Measurements from ENCODE around the gene YIPF7.

DNA sequence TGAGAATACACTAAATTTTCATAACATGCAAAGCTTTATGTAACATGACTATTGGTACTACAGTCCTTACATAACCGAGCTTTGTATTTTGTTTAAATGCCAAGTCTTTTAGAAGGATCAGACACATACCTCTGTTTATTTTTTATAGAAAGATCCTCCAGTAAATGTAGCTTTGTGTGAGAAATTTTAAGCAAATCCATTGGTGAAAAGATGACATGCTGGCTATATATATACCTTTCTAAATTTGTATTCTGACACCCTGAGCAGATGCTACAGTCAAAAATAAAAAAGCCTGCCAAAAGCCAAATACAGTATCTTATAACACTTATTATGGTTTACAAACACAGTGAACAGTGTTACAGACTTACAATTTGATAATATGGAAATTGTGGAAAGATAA, at the start of gene YIPF7:
- no peak for TF ChIP-seq POLR2A (IDR thresholded peaks at IDR 0.05; ENCODE audit: extremely low read depth, insufficient read length)
- TF ChIP-seq, protein P1, sequence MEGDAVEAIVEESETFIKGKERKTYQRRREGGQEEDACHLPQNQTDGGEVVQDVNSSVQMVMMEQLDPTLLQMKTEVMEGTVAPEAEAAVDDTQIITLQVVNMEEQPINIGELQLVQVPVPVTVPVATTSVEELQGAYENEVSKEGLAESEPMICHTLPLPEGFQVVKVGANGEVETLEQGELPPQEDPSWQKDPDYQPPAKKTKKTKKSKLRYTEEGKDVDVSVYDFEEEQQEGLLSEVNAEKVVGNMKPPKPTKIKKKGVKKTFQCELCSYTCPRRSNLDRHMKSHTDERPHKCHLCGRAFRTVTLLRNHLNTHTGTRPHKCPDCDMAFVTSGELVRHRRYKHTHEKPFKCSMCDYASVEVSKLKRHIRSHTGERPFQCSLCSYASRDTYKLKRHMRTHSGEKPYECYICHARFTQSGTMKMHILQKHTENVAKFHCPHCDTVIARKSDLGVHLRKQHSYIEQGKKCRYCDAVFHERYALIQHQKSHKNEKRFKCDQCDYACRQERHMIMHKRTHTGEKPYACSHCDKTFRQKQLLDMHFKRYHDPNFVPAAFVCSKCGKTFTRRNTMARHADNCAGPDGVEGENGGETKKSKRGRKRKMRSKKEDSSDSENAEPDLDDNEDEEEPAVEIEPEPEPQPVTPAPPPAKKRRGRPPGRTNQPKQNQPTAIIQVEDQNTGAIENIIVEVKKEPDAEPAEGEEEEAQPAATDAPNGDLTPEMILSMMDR (IDR thresholded peaks at IDR 0.05; ENCODE audit: low read depth, low read length), result no peak
- no peak for TF ChIP-seq MYC (IDR thresholded peaks at IDR 0.05; ENCODE audit: low read depth, low read length)
- TF ChIP-seq, protein P2, sequence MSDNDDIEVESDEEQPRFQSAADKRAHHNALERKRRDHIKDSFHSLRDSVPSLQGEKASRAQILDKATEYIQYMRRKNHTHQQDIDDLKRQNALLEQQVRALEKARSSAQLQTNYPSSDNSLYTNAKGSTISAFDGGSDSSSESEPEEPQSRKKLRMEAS (IDR thresholded peaks at IDR 0.05; ENCODE audit: low read depth, low read length), result no peak

Data from NB4 (cell line).